C1 segment of cervical spinal cord (tissue), 14 donors: Measurements from ENCODE around the gene SPTY2D1.
A peak's percentile ranks its signal among the peaks of the same experiment; 100 is the strongest.
"Not testable (repeated sequence)": the region's sequence is repeated elsewhere in the genome, so short reads cannot be mapped to it uniquely, and the experiment has no call there.

Experiments
- DNase-seq, 14 donors: peaks; one replicate each; lab custom pipeline; 2025; lab: John Stamatoyannopoulos, UW

The SPTY2D1 gene

GRCh38 chr11:18634140-18635032 is at the start of gene SPTY2D1:
Gene SPTY2D1, minus strand, starts transcription at chr11:18634342. Its CDS starts 85 bp downstream, at chr11:18634257.
- DNase-seq = peak; percentile 90 to 99 (median 96)

GRCh38 chr11:18682466-18682865 is 48.3 kb upstream of the SPTY2D1 start:
- no peak for DNase-seq

GRCh38 chr11:18681949-18682348 is 47.8 kb upstream of the SPTY2D1 start:
- not testable (repeated sequence) for DNase-seq

- DNase-seq = no peak
Measured at GRCh38 chr11:18677560-18677959, 43.4 kb upstream of the SPTY2D1 start.

- no peak for DNase-seq
Measured at GRCh38 chr11:18676803-18677202, 42.7 kb upstream of the SPTY2D1 start.

- DNase-seq = not testable (repeated sequence)
Measured at GRCh38 chr11:18672209-18672608, 38.1 kb upstream of the SPTY2D1 start.

GRCh38 chr11:18671246-18671645 is 37.1 kb upstream of the SPTY2D1 start:
- DNase-seq = no peak

GRCh38 chr11:18669711-18670110 is 35.6 kb upstream of the SPTY2D1 start:
- DNase-seq = no peak

GRCh38 chr11:18669219-18669596 is 35.1 kb upstream of the SPTY2D1 start:
- no peak for DNase-seq

GRCh38 chr11:18668131-18668530 is 34.0 kb upstream of the SPTY2D1 start:
- no peak for DNase-seq

GRCh38 chr11:18665353-18665872 is 31.3 kb upstream of the SPTY2D1 start:
- DNase-seq = not testable (repeated sequence)

- no peak for DNase-seq
Measured at GRCh38 chr11:18657673-18658072, 23.5 kb upstream of the SPTY2D1 start.

- no peak for DNase-seq
Measured at GRCh38 chr11:18650859-18651557, 16.9 kb upstream of the SPTY2D1 start.

GRCh38 chr11:18650353-18650752 is 16.2 kb upstream of the SPTY2D1 start:
- DNase-seq = no peak

GRCh38 chr11:18643034-18643433 is 8.9 kb upstream of the SPTY2D1 start:
- not testable (repeated sequence) for DNase-seq

GRCh38 chr11:18641677-18642076 is 7.5 kb upstream of the SPTY2D1 start:
- no peak for DNase-seq

GRCh38 chr11:18633256-18634139 is 644 bp downstream of the SPTY2D1 start:
- no peak for DNase-seq

- DNase-seq = no peak
Measured at GRCh38 chr11:18632841-18633240, 1.3 kb downstream of the SPTY2D1 start.

- no peak for DNase-seq
Measured at GRCh38 chr11:18624161-18624560, 10.0 kb downstream of the SPTY2D1 start.

GRCh38 chr11:18623707-18624106 is 10.4 kb downstream of the SPTY2D1 start:
- no peak for DNase-seq

GRCh38 chr11:18618342-18619025 is 15.7 kb downstream of the SPTY2D1 start:
- no peak for DNase-seq
